Activated CD4-positive, alpha-beta memory T cell treated with anti-CD3 and anti-CD28 coated beads for 36 hours (primary cell): ENCODE data around the gene FDXACB1. TPM values are rescaled to one million over a fixed set of nuclear protein-coding genes. Genes with fewer than 3 reads are reported as not detected.

ENCODE experiments used
- total RNA-seq, 2 experiments: library from RNA; stranded (reverse); gene quantifications; one replicate each; pipeline ENCODE4 v1.2.3, GENCODE V29; 2021

FDXACB1 gene
- total RNA-seq, 2 experiments from 2014 or later = 5.2 to 5.6 TPM

Other genes starting within 250 kb of the FDXACB1 start
- gene PPP2R1B, start 112.8 kb downstream of the FDXACB1 start, total RNA-seq = 10 to 100 TPM; 49.4 to 51.1 TPM
- 10 to 100 TPM; 23.6 to 26.7 TPM for gene ALG9, start 7.6 kb downstream of the FDXACB1 start, total RNA-seq
- gene CFAP68, start 376 bp upstream of the FDXACB1 start, total RNA-seq = 10 to 100 TPM; 29.9 to 33.6 TPM
- gene CRYAB, start 32.6 kb upstream of the FDXACB1 start, total RNA-seq = not detected
- not detected for gene HSPB2, start 33.6 kb upstream of the FDXACB1 start, total RNA-seq
- not detected for gene C11orf52, start 39.7 kb upstream of the FDXACB1 start, total RNA-seq
- gene DIXDC1, start 58.2 kb upstream of the FDXACB1 start, total RNA-seq = 10 to 100 TPM; 13.3 to 14.9 TPM
- 10 to 100 TPM; 36.4 to 39.0 TPM for gene DLAT, start 146.2 kb upstream of the FDXACB1 start, total RNA-seq
- gene PIH1D2, start 194.9 kb upstream of the FDXACB1 start, total RNA-seq = under 1 TPM; 0.36 to 0.56 TPM
- 10 to 100 TPM; 17.5 to 19.4 TPM for gene NKAPD1, start 195.1 kb upstream of the FDXACB1 start, total RNA-seq
- gene TIMM8B, start 207.6 kb upstream of the FDXACB1 start, total RNA-seq = 10 to 100 TPM; 36.5 to 38.4 TPM
- 10 to 100 TPM; 72.7 to 91.6 TPM for gene SDHD, start 207.7 kb upstream of the FDXACB1 start, total RNA-seq